ENCODE measurements around the gene SUPT6H. TPM values are rescaled to one million over a fixed set of nuclear protein-coding genes. Genes with fewer than 3 reads are reported as not detected.

Gene SUPT6H
- total and polyA plus RNA-seq, 9 of the 15 experiments (the other 6 are each of a cell fraction or from before 2014, with no cell fraction given), result 1.7 to 77.7 (median 49.2) TPM

- TF ChIP-seq, protein P1, sequence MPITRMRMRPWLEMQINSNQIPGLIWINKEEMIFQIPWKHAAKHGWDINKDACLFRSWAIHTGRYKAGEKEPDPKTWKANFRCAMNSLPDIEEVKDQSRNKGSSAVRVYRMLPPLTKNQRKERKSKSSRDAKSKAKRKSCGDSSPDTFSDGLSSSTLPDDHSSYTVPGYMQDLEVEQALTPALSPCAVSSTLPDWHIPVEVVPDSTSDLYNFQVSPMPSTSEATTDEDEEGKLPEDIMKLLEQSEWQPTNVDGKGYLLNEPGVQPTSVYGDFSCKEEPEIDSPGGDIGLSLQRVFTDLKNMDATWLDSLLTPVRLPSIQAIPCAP (CRISPR knock-in tag; IDR thresholded peaks at IDR 0.05; ENCODE audit: borderline replicate concordance), result no peak
- TF ChIP-seq ETV1 (tag; conservative IDR thresholded peaks at IDR 0.05; ENCODE audit: low read depth) (no peak), SOX6 (IDR thresholded peaks at IDR 0.05) (peak; percentile 43; the same call in 1 of the 2 replicates), ZKSCAN3 (CRISPR knock-in tag; IDR thresholded peaks at IDR 0.05) (no peak), HMG20B (CRISPR knock-in tag; IDR thresholded peaks at IDR 0.05) (no peak), HDAC8 (tag; IDR thresholded peaks at IDR 0.05) (no peak), ZNF785 (CRISPR knock-in tag; IDR thresholded peaks at IDR 0.05) (no peak), MAZ (CRISPR knock-in tag; conservative IDR thresholded peaks at IDR 0.05 in 1 of 2, IDR thresholded peaks at IDR 0.05 in 1 of 2) (peak in 1 of 2 experiments; percentile 31; a peak in 2 of 4 replicates), ESRRA (IDR thresholded peaks at IDR 0.05; ENCODE audit: borderline replicate concordance, low read depth) (peak; percentile 85; the same call in 1 of the 2 replicates), PYGO2 (tag; IDR thresholded peaks at IDR 0.05) (no peak), RBM15 (IDR thresholded peaks at IDR 0.05; ENCODE audit: insufficient read depth, low read length) (no peak), ZNF75A (CRISPR knock-in tag; IDR thresholded peaks at IDR 0.05) (peak; percentile 87), NFATC3 (IDR thresholded peaks at IDR 0.05) (no peak), GATA2 (CRISPR knock-in tag; IDR thresholded peaks at IDR 0.05) (peak; percentile 60; the same call in 1 of the 2 replicates), E2F3 (CRISPR knock-in tag; IDR thresholded peaks at IDR 0.05) (no peak), ZBTB7A (IDR thresholded peaks at IDR 0.05; ENCODE audit: borderline replicate concordance, control insufficient read depth, low read depth, low read length) (peak; percentile 32; the same call in 1 of the 2 replicates), MAFK (IDR thresholded peaks at IDR 0.05; ENCODE audit: low read length) (no peak), ELF4 (CRISPR knock-in tag; IDR thresholded peaks at IDR 0.05) (no peak), SNRNP70 (optimal IDR thresholded peaks at IDR 0.05; ENCODE audit: low read depth, low read length) (no peak), MAFF (IDR thresholded peaks at IDR 0.05; ENCODE audit: low read length) (no peak), CTBP1 (IDR thresholded peaks at IDR 0.05; ENCODE audit: borderline replicate concordance) (peak; percentile 97)
- TF ChIP-seq, protein P2, sequence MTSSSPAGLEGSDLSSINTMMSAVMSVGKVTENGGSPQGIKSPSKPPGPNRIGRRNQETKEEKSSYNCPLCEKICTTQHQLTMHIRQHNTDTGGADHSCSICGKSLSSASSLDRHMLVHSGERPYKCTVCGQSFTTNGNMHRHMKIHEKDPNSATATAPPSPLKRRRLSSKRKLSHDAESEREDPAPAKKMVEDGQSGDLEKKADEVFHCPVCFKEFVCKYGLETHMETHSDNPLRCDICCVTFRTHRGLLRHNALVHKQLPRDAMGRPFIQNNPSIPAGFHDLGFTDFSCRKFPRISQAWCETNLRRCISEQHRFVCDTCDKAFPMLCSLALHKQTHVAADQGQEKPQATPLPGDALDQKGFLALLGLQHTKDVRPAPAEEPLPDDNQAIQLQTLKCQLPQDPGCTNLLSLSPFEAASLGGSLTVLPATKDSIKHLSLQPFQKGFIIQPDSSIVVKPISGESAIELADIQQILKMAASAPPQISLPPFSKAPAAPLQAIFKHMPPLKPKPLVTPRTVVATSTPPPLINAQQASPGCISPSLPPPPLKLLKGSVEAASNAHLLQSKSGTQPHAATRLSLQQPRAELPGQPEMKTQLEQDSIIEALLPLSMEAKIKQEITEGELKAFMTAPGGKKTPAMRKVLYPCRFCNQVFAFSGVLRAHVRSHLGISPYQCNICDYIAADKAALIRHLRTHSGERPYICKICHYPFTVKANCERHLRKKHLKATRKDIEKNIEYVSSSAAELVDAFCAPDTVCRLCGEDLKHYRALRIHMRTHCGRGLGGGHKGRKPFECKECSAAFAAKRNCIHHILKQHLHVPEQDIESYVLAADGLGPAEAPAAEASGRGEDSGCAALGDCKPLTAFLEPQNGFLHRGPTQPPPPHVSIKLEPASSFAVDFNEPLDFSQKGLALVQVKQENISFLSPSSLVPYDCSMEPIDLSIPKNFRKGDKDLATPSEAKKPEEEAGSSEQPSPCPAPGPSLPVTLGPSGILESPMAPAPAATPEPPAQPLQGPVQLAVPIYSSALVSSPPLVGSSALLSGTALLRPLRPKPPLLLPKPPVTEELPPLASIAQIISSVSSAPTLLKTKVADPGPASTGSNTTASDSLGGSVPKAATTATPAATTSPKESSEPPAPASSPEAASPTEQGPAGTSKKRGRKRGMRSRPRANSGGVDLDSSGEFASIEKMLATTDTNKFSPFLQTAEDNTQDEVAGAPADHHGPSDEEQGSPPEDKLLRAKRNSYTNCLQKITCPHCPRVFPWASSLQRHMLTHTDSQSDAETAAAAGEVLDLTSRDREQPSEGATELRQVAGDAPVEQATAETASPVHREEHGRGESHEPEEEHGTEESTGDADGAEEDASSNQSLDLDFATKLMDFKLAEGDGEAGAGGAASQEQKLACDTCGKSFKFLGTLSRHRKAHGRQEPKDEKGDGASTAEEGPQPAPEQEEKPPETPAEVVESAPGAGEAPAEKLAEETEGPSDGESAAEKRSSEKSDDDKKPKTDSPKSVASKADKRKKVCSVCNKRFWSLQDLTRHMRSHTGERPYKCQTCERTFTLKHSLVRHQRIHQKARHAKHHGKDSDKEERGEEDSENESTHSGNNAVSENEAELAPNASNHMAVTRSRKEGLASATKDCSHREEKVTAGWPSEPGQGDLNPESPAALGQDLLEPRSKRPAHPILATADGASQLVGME (CRISPR knock-in tag; IDR thresholded peaks at IDR 0.05), result peak; percentile 93
Observed at GRCh38 chr17:28741358-28742349, 79.6 kb downstream of the SUPT6H start (continued).

Data from K562 (cell line).